GM12878 (cell line): ENCODE results near the gene LCMT1. TPM values are rescaled to one million over a fixed set of nuclear protein-coding genes. Genes with fewer than 3 reads are reported as not detected.
A peak's percentile ranks its signal among the peaks of the same experiment; 100 is the strongest.

ENCODE experiments used
- ATAC-seq: fragments of 200-7000 bp; cut with Tn5 transposase; 3 replicates; pipeline ENCODE4 v1.9.1; 2020; ENCODE audit warnings: mild to moderate bottlenecking, moderate library complexity
- BruUV-seq: library from RNA; stranded (reverse); fragments of 400-500 nt; replicated peaks from 2 replicates; lab custom pipeline; 2021; lab: Mats Ljungman, UMichigan
- CTCF ChIA-PET: fragments of 300-600 bp; sonication (Branson Sonifier 250); formaldehyde crosslinking; extraction: SDS; loops from one replicate; lab custom pipeline; 2021; ENCODE audit warnings: inconsistent platforms; lab: Yijun Ruan, JAX
- POLR2A ChIA-PET: fragments of 350-600 bp; formaldehyde crosslinking; extraction: SDS; loops from one replicate; lab custom pipeline; 2021; ENCODE audit warnings: inconsistent platforms; lab: Charles Lee
- RAD21 ChIA-PET: fragments of 300-600 bp; sonication (Branson Sonifier 250); formaldehyde crosslinking; loops from one replicate; lab custom pipeline; 2023; ENCODE audit warnings: antibody characterized with exemption; ENCODE audit not compliant: unreplicated experiment; lab: Charles Lee
- SMC1A ChIA-PET: fragments of 300-600 bp; sonication (Branson Sonifier 250); formaldehyde crosslinking; loops from one replicate; lab custom pipeline; 2023; ENCODE audit not compliant: unreplicated experiment, uncharacterized antibody; lab: Charles Lee
- DNase-seq: peaks from one replicate; pipeline ENCODE4 v3.0.0-alpha.2; 2011; ENCODE audit warnings: low read depth, low spot score
- FAIRE-seq: peaks from 3 replicates; lab custom pipeline; 2011; peaks lifted over from hg19 to GRCh38; lab: Jason Lieb, UNC
- H2AFZ ChIP-seq: 2 replicates; pipeline ENCODE4 v1.6.0; 2011; ENCODE audit warnings: low read depth, low read length, control low read depth; ENCODE audit not compliant: control insufficient read depth
- H3K27ac ChIP-seq: 2 replicates; pipeline ENCODE4 v1.5.1; 2011; ENCODE audit warnings: control low read depth; ENCODE audit not compliant: control insufficient read depth, insufficient read depth
- H3K27me3 ChIP-seq, 2 experiments: replicated peaks in 1 of 2; 2 replicates each; pipeline versions ENCODE4 v1.6.0 to v1.6.1; 2011; ENCODE audit warnings: low read length in 1 of 2; ENCODE audit not compliant: control insufficient read depth in 2 of 2, insufficient read depth in 2 of 2
- H3K36me3 ChIP-seq, 2 experiments: 2 replicates each; pipeline ENCODE4 v1.5.1; 2011; ENCODE audit warnings: low read length in 1 of 2; ENCODE audit not compliant: control insufficient read depth in 2 of 2, insufficient read depth in 2 of 2
- H3K4me1 ChIP-seq: 2 replicates; pipeline ENCODE4 v1.6.1; 2011; ENCODE audit warnings: mild to moderate bottlenecking, low read length, moderate library complexity, mixed read lengths; ENCODE audit not compliant: control insufficient read depth, insufficient read depth
- H3K4me2 ChIP-seq: 2 replicates; pipeline ENCODE4 v1.6.0; 2011; ENCODE audit warnings: control low read depth; ENCODE audit not compliant: control insufficient read depth, insufficient read depth
- H3K4me3 ChIP-seq: fragments of 200-600 bp; sonication (generic); 2 replicates; pipeline ENCODE4 v1.5.1; 2016
- H3K79me2 ChIP-seq: 2 replicates; pipeline ENCODE4 v1.6.0; 2011; ENCODE audit warnings: low read length; ENCODE audit not compliant: control insufficient read depth, insufficient read depth
- H3K9ac ChIP-seq: 2 replicates; pipeline ENCODE4 v1.8.0; 2011; ENCODE audit warnings: low read length, control low read depth, mixed read lengths; ENCODE audit not compliant: control insufficient read depth, insufficient read depth
- H3K9me3 ChIP-seq: replicated peaks from 3 replicates; pipeline ENCODE4 v1.5.1; 2011; ENCODE audit warnings: mild to moderate bottlenecking, low read length; ENCODE audit not compliant: control insufficient read depth, insufficient read depth
- H4K20me1 ChIP-seq: 2 replicates; pipeline ENCODE4 v1.6.0; 2011; ENCODE audit not compliant: control insufficient read depth, insufficient read depth
- BHLHE40 ChIP-seq, 2 experiments: fragments of 450-650 bp in 1 of 2; IDR thresholded peaks; 2 replicates each; pipeline ENCODE4 v1.6.1; 2011 to 2017; ENCODE audit warnings: low read depth in 2 of 2, borderline replicate concordance in 1 of 2, improper control_type of control experiment in 1 of 2, low read length in 1 of 2, mild to moderate bottlenecking in 1 of 2
- CREB1 ChIP-seq: IDR thresholded peaks from 2 replicates; pipeline ENCODE4 v1.6.1; 2012; ENCODE audit warnings: low read depth, mild to moderate bottlenecking, inconsistent platforms
- EGR1 ChIP-seq, 2 experiments: IDR thresholded peaks; 1 replicate in 1 of 2; 2 replicates in 1 of 2; pipeline ENCODE4 v1.6.1; 2011 to 2012; ENCODE audit warnings: low read depth in 2 of 2, low read length in 2 of 2, borderline replicate concordance in 1 of 2, mild to moderate bottlenecking in 1 of 2, moderate library complexity in 1 of 2
- GATAD2B ChIP-seq: fragments of 450-650 bp; conservative IDR thresholded peaks from 2 replicates; pipeline ENCODE4 v1.6.1; 2017; ENCODE audit warnings: low read depth, mild to moderate bottlenecking, moderate library complexity
- HDGF ChIP-seq: fragments of 450-650 bp; IDR thresholded peaks from 2 replicates; pipeline ENCODE4 v1.6.1; 2016; ENCODE audit warnings: antibody characterized with exemption
- IKZF1 ChIP-seq: fragments of 450-650 bp; conservative IDR thresholded peaks from 2 replicates; pipeline ENCODE4 v1.6.1; 2017; ENCODE audit warnings: antibody characterized with exemption, mild to moderate bottlenecking
- MXI1 ChIP-seq: fragments of 150-350 bp; IDR thresholded peaks from 2 replicates; pipeline ENCODE4 v1.6.1; 2011; ENCODE audit warnings: low read depth, mild to moderate bottlenecking, inconsistent platforms, low read length, improper control_type of control experiment
- NFYB ChIP-seq: IDR thresholded peaks from 2 replicates; pipeline ENCODE4 v1.6.1; 2011; ENCODE audit warnings: low read depth, mild to moderate bottlenecking, low read length, improper control_type of control experiment, moderate library complexity; ENCODE audit not compliant: insufficient read depth
- NKRF ChIP-seq: fragments of 450-650 bp; conservative IDR thresholded peaks from 2 replicates; pipeline ENCODE4 v1.6.1; 2017; ENCODE audit warnings: mild to moderate bottlenecking, moderate library complexity
- POLR2A ChIP-seq: IDR thresholded peaks from 2 replicates; pipeline ENCODE4 v1.6.1; 2011; ENCODE audit warnings: low read depth, mild to moderate bottlenecking, low read length
- SIX5 ChIP-seq: IDR thresholded peaks from 2 replicates; pipeline ENCODE4 v1.6.1; 2011; ENCODE audit warnings: mild to moderate bottlenecking, low read depth, low read length, moderate library complexity; ENCODE audit not compliant: severe bottlenecking
- TCF3 ChIP-seq: IDR thresholded peaks from 2 replicates; pipeline ENCODE4 v1.6.1; 2012; ENCODE audit warnings: low read depth, mild to moderate bottlenecking, low read length, borderline replicate concordance; ENCODE audit not compliant: insufficient read depth
- ZNF687 ChIP-seq: fragments of 450-650 bp; IDR thresholded peaks from 2 replicates; pipeline ENCODE4 v1.6.1; 2017; ENCODE audit warnings: mild to moderate bottlenecking, moderate library complexity
- WGBS: methylation state at CpG from one replicate; pipeline ENCODE4 v1.1.6; 2016; ENCODE audit warnings: low lambda C conversion rate; ENCODE audit not compliant: insufficient replicate concordance, insufficient coverage; ENCODE audit errors: missing lambda C conversion rate; 5-methylcytosine and 5-hydroxymethylcytosine counted together
- in situ Hi-C: fragments of 300-500 bp; cut with MboI; formaldehyde crosslinking; loops from 9 replicates; pipeline ENCODE4 v1.14.3; 2018; ENCODE audit warnings: mixed read lengths
- intact Hi-C: fragments of 100-400 bp; cut with micrococcal nuclease; formaldehyde crosslinking; loops from one replicate; pipeline ENCODE4 v1.14.2; 2022; ENCODE audit not compliant: unreplicated experiment
- polyA plus RNA-seq, 11 experiments: library from polyadenylated mRNA; depleted of rRNA in 4 of 11; unstranded in 6 of 11; stranded (reverse) in 5 of 11; fragments of >200 nt; fragmentation: Nextera tagmentation in 4 of 11; fragmentation: Illumina TruSeq in 1 of 11; extraction: Ambion mirVana in 4 of 11; extraction: Trizol in 1 of 11; gene quantifications; 1 replicate in 1 of 11; 2 replicates in 10 of 11; pipeline versions ENCODE4 v1.2.1 to v1.2.3, GENCODE V29; 2011 to 2016; ENCODE audit warnings: inconsistent platforms in 2 of 11, missing spikeins in 2 of 11, low read depth in 1 of 11
- total RNA-seq, 4 experiments: library from RNA; depleted of rRNA in 3 of 4; stranded (reverse); fragments of >200 nt in 3 of 4; fragmentation: Illumina TruSeq in 1 of 4; extraction: Trizol in 1 of 4; gene quantifications; 2 replicates each; pipeline versions ENCODE4 v1.2.1 to v1.2.3, GENCODE V29; 2013 to 2021

LCMT1 gene
- total and polyA plus RNA-seq, 10 of the 15 experiments (the other 5 are each of a cell fraction or from before 2014, with no cell fraction given), result 19.7 to 51.2 (median 32.6) TPM

- peak overlapping the region; percentile 77 for H3K4me2 ChIP-seq
- BruUV-seq, result TSS peak; percentile 65
- SMC1A ChIA-PET, result interaction anchor here (0.7 to 2.8 kb wide), 5 partner anchors 11 to 158 kb away, joined by 4 to 9 read pairs (median 5); no protein-coding TSS in a partner anchor
Measured at GRCh38 chr16:25066747-25067631, 44.6 kb upstream of the LCMT1 start.

More at GRCh38 chr16:25066747-25067631, 44.6 kb upstream of the LCMT1 start:
- no peaks in the 10 kb centered on the region for H4K20me1 ChIP-seq
- TF ChIP-seq NKRF, result peak; percentile 64; the same call in 1 of the 2 replicates
- no peak for TF ChIP-seq SIX5
- TF ChIP-seq EGR1 (IDR thresholded peaks at IDR 0.05; ENCODE audit: borderline replicate concordance in 1 of 2, low read depth in 2 of 2, low read length in 2 of 2), result 0 out of 3 replicates have a peak, but pooled peaks of 1 of the 2 experiments have one; percentile 18
- TF ChIP-seq GATAD2B, result 0 out of 2 replicates have a peak, but pooled peaks have one; percentile 25
- TF ChIP-seq ZNF687, result 0 out of 2 replicates have a peak, but pooled peaks have one; percentile 5
- no peak for TF ChIP-seq TCF3
- peak in 1 of 2 experiments; percentile 48; a peak in 1 of 4 replicates for TF ChIP-seq BHLHE40 (IDR thresholded peaks at IDR 0.05; ENCODE audit: borderline replicate concordance in 1 of 2, low read depth in 2 of 2, low read length in 1 of 2)
- no peak for TF ChIP-seq MXI1
- TF ChIP-seq IKZF1, result peak; percentile 53; the same call in 1 of the 2 replicates
- TF ChIP-seq HDGF, result 0 out of 2 replicates have a peak, but pooled peaks have one; percentile 31
- TF ChIP-seq NFYB, result no peak
- peak; percentile 71 for TF ChIP-seq POLR2A
- peak; percentile 51; the same call in 1 of the 2 replicates for TF ChIP-seq CREB1
- DNase-seq (no peak), ATAC-seq (peak; percentile 98), FAIRE-seq (peak; percentile 65)
- H3K79me2 ChIP-seq, result no peaks in the 10 kb centered on the region
- RAD21 ChIA-PET, result interaction anchor here (0.5 to 3.8 kb wide), 11 partner anchors 11 to 158 kb away, joined by 3 to 12 read pairs (median 4); partner anchors contain the start of gene LCMT1
- peak overlapping the region; percentile 89 for H2AFZ ChIP-seq
- peak overlapping the region; percentile 58 for H3K27ac ChIP-seq
- intact Hi-C loops (loop anchor here (1.0 kb wide), 1 partner anchor 39 kb away; no protein-coding TSS in a partner anchor), in situ Hi-C loops (no loop called here)
- peaks cover 22% of the 10 kb centered on the region for H3K4me1 ChIP-seq
- WGBS, result 5% methylated on average over 34 of the region's 63 CpGs
- no peaks in the 10 kb centered on the region for H3K36me3 ChIP-seq
- H3K4me3 ChIP-seq, result peak overlapping the region; percentile 69
- POLR2A ChIA-PET, result interaction anchor here (0.5 to 2.0 kb wide), 11 partner anchors 15 to 526 kb away, joined by 3 to 5 read pairs (median 4); no protein-coding TSS in a partner anchor
- H3K9ac ChIP-seq, result peak overlapping the region; percentile 60
- CTCF ChIA-PET, result interaction anchor here (0.8 to 3.1 kb wide), 5 partner anchors 10 to 159 kb away, joined by 3 to 31 read pairs (median 6); no protein-coding TSS in a partner anchor
- no peaks in the 10 kb centered on the region for H3K9me3 ChIP-seq
- H3K27me3 ChIP-seq, result peaks cover 0 to 2% of the 10 kb centered on the region in 2 experiments; a peak in 1 of 4 replicates
